Bronchial epithelial cell (primary cell): ENCODE data around the gene MEN1. TPM values are rescaled to one million over a fixed set of nuclear protein-coding genes. Genes with fewer than 3 reads are reported as not detected.

Experiments used
- DNase-seq: peaks from one replicate; pipeline ENCODE4 v3.0.0-alpha.2; 2010; ENCODE audit warnings: low read depth
- FAIRE-seq: peaks from 2 replicates; lab custom pipeline; 2011; peaks lifted over from hg19 to GRCh38; lab: Jason Lieb, UNC
- H3K27me3 ChIP-seq: 2 replicates; pipeline ENCODE4 v1.5.1; 2011; ENCODE audit warnings: low read length; ENCODE audit not compliant: control insufficient read depth, insufficient read depth
- H3K36me3 ChIP-seq: 2 replicates; pipeline ENCODE4 v1.5.1; 2011; ENCODE audit warnings: low read length; ENCODE audit not compliant: control insufficient read depth, insufficient read depth
- H3K4me3 ChIP-seq: 2 replicates; pipeline ENCODE4 v1.5.1; 2011; ENCODE audit warnings: mild to moderate bottlenecking, low read depth, low read length, control low read depth
- CTCF ChIP-seq: IDR thresholded peaks from 2 replicates; pipeline ENCODE4 v1.5.1; 2011; ENCODE audit warnings: mild to moderate bottlenecking, moderate library complexity, low read length, control low read depth, inconsistent platforms; ENCODE audit not compliant: insufficient read depth, severe bottlenecking
- total RNA-seq: library from RNA; depleted of rRNA; stranded (reverse); fragments of >200 nt; gene quantifications from 2 replicates; pipeline ENCODE4 v1.2.1, GENCODE V29; 2014

Gene MEN1
- total RNA-seq, 1 donor from 2014 or later: 5.5 TPM

DNA sequence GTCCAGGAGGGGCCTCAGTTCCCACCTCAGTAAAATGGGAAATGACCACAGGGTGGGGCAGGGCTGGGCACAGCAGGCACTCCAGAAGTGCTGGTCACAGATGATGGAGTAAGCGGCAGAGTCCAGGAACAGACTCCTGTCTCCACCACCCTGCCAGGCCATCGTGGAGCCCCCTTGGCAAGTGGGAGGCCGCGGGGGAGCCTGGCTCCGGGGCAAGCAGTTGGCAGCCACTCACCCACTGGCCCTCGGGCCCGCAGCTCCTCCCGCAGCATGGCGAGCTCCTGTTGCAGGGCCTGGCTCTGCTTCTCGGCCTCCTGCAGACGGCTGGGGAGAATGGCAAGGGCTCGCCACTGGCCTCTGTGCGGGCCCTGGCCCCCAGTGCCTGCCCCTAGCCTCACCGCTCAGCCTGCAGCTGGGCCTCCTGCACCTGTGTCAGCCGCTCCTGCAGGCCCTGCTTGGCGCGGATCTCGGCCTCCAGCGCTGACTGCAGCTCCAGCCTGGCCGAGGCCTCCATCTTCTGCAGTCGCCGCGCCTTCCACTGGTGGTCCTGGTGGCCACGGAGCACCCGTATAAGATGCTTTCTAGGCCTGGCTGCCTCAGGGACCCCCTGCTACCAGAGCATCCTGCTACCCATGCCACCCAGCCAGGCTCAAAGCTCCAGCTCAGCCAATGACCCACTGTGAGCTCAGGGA, 23.8 kb upstream of the MEN1 start:
- Histone ChIP-seq H3K36me3 (peaks cover 71% of the 10 kb centered on the region), H3K27me3 (no peaks in the 10 kb centered on the region), H3K4me3 (no peak overlapping the region)
- DNase-seq: no peak
- no peak for TF ChIP-seq CTCF
- no peak for FAIRE-seq

GRCh38 chr11:64833509-64833908, 23.2 kb upstream of the MEN1 start:
- DNase-seq: no peak
- TF ChIP-seq CTCF: no peak
- H3K36me3 ChIP-seq: peaks cover 67% of the 10 kb centered on the region
- no peak for FAIRE-seq
- H3K4me3 ChIP-seq: no peak overlapping the region
- no peaks in the 10 kb centered on the region for H3K27me3 ChIP-seq

DNA sequence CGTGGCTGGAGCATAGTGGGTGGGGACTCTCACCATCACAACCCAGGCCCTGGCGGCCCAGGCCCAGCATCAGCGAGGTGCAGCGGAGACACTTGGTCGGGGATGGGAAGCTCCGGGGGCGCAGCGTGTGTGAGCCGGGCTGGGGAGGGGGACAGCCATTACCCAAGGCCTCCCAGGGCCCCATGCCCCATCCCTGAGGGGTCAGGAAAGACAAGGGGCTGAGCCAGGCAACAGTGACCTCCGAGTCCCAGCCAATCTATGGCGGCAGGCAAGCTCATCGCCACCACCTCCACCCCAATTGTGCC, 22.8 kb upstream of the MEN1 start:
- no peak for TF ChIP-seq CTCF
- no peaks in the 10 kb centered on the region for H3K27me3 ChIP-seq
- DNase-seq (no peak), FAIRE-seq (no peak)
- H3K36me3 ChIP-seq: peaks cover 68% of the 10 kb centered on the region
- no peak overlapping the region for H3K4me3 ChIP-seq

DNA sequence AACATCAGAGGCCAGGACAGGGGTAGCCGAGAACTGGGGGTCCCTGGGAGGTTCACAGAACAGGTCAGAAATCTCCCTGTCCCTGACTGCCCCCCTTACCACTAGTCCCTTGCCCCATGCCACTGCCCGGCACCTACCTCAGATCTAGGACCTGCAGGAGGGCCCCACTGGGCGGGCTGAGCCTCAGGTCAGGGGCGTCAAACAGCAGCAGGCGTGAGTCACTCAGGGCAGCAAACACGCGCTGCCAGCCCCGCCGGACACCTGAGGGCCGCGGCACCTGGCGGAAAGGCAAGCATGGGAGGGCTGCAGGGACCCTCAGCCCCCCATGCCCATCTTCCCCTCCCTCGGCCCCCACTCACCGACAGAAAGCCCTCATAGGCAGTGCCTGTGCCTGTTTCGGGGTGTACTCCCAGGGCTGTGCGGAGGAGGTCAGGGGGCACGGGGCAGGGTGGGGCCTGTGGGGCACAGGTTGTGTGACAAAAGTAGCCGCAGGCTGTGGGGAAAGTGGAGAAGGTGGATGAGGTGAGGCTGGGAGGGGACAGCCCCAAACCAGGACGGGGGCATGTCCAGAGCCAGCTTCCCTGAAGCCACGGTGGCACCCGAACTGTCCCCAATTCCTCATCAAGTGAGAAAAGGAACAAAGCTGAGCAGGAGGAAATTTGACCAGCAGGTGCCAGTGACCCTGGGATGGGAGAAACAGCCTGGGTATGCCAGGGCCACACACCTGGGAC, 22.3 kb upstream of the MEN1 start:
- DNase-seq (no peak), FAIRE-seq (no peak)
- peaks cover 65% of the 10 kb centered on the region for H3K36me3 ChIP-seq
- H3K27me3 ChIP-seq: no peaks in the 10 kb centered on the region
- TF ChIP-seq CTCF: no peak
- H3K4me3 ChIP-seq: no peak overlapping the region

DNA sequence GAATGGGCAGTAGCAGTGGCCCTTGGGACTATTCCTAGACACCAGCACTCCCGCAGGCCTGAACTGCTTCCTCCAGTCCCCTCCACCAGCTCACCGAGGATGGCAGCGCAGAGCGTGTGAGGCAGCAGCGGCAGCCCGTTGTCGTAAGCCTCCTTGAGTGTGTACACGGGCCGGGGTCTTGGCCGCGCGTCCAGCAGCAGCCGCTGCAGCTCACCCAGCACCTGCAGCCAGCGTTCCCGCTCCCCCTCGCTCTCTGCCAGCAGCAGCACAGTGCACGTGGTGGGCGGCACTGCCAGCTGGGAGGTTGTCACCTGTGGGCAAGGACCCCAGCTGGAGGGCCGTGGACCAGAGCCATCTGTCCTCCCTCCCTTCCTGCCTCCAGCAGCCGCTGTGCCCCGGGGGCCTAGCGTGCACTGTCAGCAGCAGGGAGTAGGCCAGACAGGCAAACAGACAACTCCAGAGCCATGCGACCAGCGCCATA, 21.1 kb upstream of the MEN1 start:
- no peaks in the 10 kb centered on the region for H3K27me3 ChIP-seq
- DNase-seq: no peak
- TF ChIP-seq CTCF: no peak
- no peak for FAIRE-seq
- H3K4me3 ChIP-seq: no peak overlapping the region
- H3K36me3 ChIP-seq: peaks cover 74% of the 10 kb centered on the region
